Measurements from ENCODE around the gene PLEKHH3.
"Not testable (repeated sequence)": the region's sequence is repeated elsewhere in the genome, so short reads cannot be mapped to it uniquely, and the experiment has no call there.

PLEKHH3 gene

GRCh38 chr17:42632949-42633444 is 43.8 kb downstream of the PLEKHH3 start:
- DNase-seq (ENCODE audit: low read depth, low spot score): no peak

- no peak for DNase-seq (ENCODE audit: low read depth, low spot score)
These were observed 47.3 kb downstream of the PLEKHH3 start for GRCh38 chr17:42629411-42630009.

GRCh38 chr17:42627032-42627764 is 49.6 kb downstream of the PLEKHH3 start:
- not testable (repeated sequence) for DNase-seq (ENCODE audit: low read depth, low spot score)

GRCh38 chr17:42623732-42624596 is 52.8 kb downstream of the PLEKHH3 start:
- DNase-seq (ENCODE audit: low read depth, low spot score): no peak

GRCh38 chr17:42623271-42623670 is 53.5 kb downstream of the PLEKHH3 start:
- no peak for DNase-seq (ENCODE audit: low read depth, low spot score)

GRCh38 chr17:42621987-42622386 is 54.8 kb downstream of the PLEKHH3 start:
- DNase-seq (ENCODE audit: low read depth, low spot score): not testable (repeated sequence)

GRCh38 chr17:42618442-42619150 is 58.2 kb downstream of the PLEKHH3 start:
- no peak for DNase-seq (ENCODE audit: low read depth, low spot score)

GRCh38 chr17:42617956-42618431 is 58.8 kb downstream of the PLEKHH3 start:
- DNase-seq (ENCODE audit: low read depth, low spot score): no peak

Data from activated CD4-positive, CD25-positive, alpha-beta regulatory T cell treated with anti-CD3 and anti-CD28 coated beads, Interleukin-2, amount 50 U/mL, for 16 hours (primary cell).